HAP-1 (cell line): ENCODE measurements around the gene MFAP4.

ENCODE experiments used
- DNase-seq, 2 experiments: peaks; one replicate each; pipeline ENCODE4 v3.0.0-alpha.2; 2016 to 2020; ENCODE audit warnings: low spot score in 2 of 2
- H3K27me3 ChIP-seq: fragments of 250-450 bp; sonication (Bioruptor Pico); 2 replicates; pipeline ENCODE4 v1.5.1; 2020; ENCODE audit warnings: low read depth, mild to moderate bottlenecking, moderate library complexity
- H3K36me3 ChIP-seq: fragments of 250-450 bp; sonication (Bioruptor Pico); replicated peaks from 2 replicates; pipeline ENCODE4 v1.5.1; 2020; ENCODE audit warnings: mild to moderate bottlenecking
- H3K4me1 ChIP-seq: fragments of 250-450 bp; sonication (Bioruptor Pico); 2 replicates; pipeline ENCODE4 v1.5.1; 2020; ENCODE audit warnings: mild to moderate bottlenecking
- H3K4me3 ChIP-seq: fragments of 250-450 bp; sonication (Bioruptor Pico); 2 replicates; pipeline ENCODE4 v1.5.1; 2020; ENCODE audit warnings: mild to moderate bottlenecking, moderate library complexity
- H3K9me3 ChIP-seq: fragments of 250-450 bp; sonication (Bioruptor Pico); 2 replicates; pipeline ENCODE4 v1.5.1; 2020; ENCODE audit warnings: mild to moderate bottlenecking, moderate library complexity
- in situ Hi-C: fragments of 300-500 bp; cut with MboI; formaldehyde crosslinking; loops from 3 replicates; pipeline ENCODE4 v1.14.3; 2020; ENCODE audit warnings: low sequenced_read_pairs, inconsistent platforms, mixed read lengths

Gene MFAP4

DNA sequence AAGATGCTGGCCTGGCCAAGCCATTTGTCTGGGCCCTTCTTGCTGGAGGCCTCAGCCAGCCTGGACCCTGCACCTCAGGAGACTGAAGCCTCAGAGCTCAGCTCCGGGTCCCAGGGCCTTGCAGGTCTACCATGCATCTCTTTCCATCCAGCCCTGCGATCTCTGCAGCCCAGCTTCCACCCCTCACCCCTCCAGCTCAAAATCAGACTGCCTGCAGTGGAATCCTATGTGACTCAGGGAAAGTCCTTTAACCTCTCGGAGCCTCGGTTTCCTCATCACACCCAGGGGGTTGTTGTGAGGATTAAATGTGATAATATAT is 21.5 kb downstream of the MFAP4 start:
- Histone ChIP-seq H3K27me3 (no peaks in the 10 kb centered on the region), H3K4me3 (no peak overlapping the region), H3K4me1 (peaks cover 12% of the 10 kb centered on the region), H3K36me3 (no peaks in the 10 kb centered on the region), H3K9me3 (no peaks in the 10 kb centered on the region; the same call in 1 of the 2 replicates)
- no peak for DNase-seq
- in situ Hi-C loops, result no loop called here

DNA sequence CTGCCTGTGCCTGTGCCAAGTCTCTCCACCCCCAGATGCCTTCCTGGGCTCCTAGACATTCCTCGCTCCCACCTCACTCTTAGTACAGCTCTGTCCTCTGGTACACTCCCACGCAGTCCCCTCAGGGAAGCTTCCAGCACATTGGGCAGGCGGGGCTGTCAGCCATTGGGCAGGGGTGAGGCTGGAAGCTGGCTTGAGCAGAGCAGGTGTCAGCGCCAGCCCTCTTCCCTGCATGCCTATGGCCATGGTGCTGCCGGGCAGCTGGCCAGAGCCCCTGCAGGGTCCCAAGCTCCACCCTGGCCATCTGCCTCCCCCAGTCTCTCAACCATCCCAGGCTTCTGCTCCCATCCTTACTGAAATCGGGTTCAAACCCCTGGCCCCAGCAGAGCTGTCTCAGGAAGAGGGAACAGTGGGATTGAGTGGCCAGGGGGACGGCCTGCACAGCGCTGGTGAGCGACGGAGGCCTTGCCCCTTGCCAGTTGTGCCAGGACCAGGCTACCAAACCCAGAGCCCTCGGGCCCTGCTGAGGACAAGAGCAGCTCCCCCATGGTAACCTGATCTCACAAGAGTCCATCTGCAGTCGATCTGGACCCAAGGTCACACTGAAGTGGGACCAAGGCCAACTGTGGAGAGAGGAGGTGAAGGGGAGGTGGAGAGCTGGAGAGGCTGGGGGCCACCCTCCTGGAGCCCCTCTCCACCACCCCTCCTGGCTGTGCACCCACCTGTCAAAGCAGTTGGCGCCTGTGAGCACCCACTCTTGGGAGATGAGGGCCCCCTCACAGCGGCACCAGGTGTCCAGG is 22.1 kb downstream of the MFAP4 start:
- Histone ChIP-seq H3K36me3 (no peaks in the 10 kb centered on the region), H3K27me3 (no peaks in the 10 kb centered on the region), H3K4me1 (peaks cover 12% of the 10 kb centered on the region), H3K9me3 (no peaks in the 10 kb centered on the region; the same call in 1 of the 2 replicates), H3K4me3 (no peak overlapping the region)
- in situ Hi-C loops, result loop anchor here (5.0 kb wide), 3 partner anchors 82 to 397 kb away; no protein-coding TSS in a partner anchor
- no peak for DNase-seq

DNA sequence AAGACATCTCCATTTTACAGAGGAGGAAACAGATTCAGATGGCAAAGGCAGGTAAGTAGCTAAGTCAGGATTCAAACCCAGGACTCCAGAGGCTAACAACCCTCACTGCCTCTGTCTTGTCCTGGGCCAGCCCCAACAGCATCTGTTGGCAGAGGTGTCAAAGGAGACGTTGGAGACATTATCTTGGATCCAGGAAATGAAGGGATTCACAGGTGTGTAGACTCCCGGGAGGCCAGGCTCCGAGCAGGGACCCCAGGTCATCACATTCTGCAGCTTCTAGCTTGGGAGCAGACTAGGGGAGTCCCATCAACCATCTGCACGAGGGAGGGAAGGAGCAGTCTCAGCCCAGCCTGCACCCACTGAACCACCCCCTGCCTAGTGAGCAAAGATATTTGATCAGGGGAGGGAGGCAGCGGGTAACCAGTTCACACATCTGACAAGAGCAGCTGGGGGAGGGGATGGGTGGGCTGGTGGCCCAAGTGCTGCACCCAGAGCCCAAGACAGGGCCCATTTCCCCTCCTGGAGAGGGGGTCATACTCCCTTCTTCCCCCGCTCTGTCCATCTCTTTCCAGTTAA is 23.4 kb downstream of the MFAP4 start:
- H3K27me3 ChIP-seq, result no peaks in the 10 kb centered on the region
- H3K36me3 ChIP-seq, result no peaks in the 10 kb centered on the region; the same call in 1 of the 2 replicates
- H3K4me3 ChIP-seq, result no peak overlapping the region
- DNase-seq, result no peak
- no peaks in the 10 kb centered on the region; the same call in 1 of the 2 replicates for H3K9me3 ChIP-seq
- peaks cover 12% of the 10 kb centered on the region for H3K4me1 ChIP-seq
- in situ Hi-C loops, result loop anchor here (5.0 kb wide), 3 partner anchors 84 to 399 kb away; no protein-coding TSS in a partner anchor

DNA sequence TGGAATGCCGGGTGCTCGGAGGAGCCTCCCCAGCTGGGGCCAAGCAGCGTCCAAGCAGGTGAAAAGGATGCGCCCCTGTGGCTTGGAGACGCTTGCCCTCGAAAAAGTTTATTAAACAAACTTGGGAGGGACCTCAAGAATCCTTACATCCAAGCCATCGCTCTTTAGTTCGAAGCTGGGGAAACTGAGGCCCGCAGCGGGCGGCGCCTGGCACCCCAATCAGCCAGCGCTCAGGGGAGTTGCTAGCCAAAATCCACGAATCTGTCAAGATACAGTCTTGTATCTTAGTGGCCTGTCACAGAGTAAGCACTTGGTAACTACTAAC is 23.9 kb downstream of the MFAP4 start:
- no peaks in the 10 kb centered on the region; the same call in 1 of the 2 replicates for H3K9me3 ChIP-seq
- H3K27me3 ChIP-seq, result no peaks in the 10 kb centered on the region
- in situ Hi-C loops, result loop anchor here (5.0 kb wide), 3 partner anchors 84 to 399 kb away; no protein-coding TSS in a partner anchor
- no peak for DNase-seq
- H3K4me1 ChIP-seq, result peaks cover 12% of the 10 kb centered on the region
- peak overlapping the region; percentile 82 for H3K4me3 ChIP-seq
- no peaks in the 10 kb centered on the region; the same call in 1 of the 2 replicates for H3K36me3 ChIP-seq

DNA sequence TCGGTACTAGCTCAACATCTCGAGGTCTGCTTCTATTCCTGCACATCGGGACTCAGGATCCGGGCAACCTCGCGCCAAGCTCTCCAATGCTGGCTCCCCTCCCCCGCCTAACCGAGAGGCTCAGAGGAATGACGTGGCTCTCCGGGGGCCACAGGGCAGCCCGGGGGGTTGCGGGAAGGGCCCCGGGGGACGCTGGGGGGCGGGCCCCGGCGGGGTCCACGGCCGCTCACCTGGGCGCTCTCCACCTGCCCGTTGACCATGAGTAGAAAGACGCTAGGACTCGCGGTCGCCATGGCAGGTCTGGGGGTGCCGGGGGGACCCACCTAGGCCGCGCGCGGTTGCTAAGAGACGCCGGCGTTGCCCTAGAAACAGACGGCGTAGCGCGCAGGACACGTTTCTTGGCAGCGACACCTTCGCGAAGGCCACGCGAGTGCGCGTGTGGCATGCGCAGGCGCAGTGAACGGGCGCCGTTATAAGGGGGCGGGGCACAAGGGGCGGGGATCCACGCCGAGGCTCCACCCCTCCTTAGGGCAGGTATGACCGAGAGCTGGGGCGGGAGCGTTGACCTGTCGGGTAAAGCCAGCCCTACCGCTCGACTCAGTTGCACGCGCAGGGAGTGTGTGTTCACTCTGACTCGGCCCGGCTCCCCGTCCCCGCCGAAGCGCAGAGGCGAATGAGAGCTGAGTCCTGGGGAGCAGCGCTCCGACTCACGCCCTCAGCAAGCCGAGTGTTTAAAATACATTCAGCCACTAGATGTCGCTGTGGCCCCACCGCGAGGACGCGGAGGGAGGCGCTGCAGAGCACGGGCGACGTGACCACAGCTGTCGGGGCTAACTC is 24.5 kb downstream of the MFAP4 start, which contains the start of gene B9D1:
Gene B9D1, minus strand, starts transcription at position 447 of the 837 bp plus-strand sequence. Its CDS starts 154 bp downstream, at position 293.
- DNase-seq, result peak; percentile 72 to 91
- Histone ChIP-seq H3K9me3 (no peaks in the 10 kb centered on the region; the same call in 1 of the 2 replicates), H3K4me3 (peak within 1 kb of the TSS; percentile 82), H3K27me3 (no peaks in the 10 kb centered on the region), H3K36me3 (peaks cover under 1% of the 10 kb centered on the region; the same call in 1 of the 2 replicates), H3K4me1 (peaks cover 12% of the 10 kb centered on the region)
- in situ Hi-C loops, result loop anchor here (5.0 kb wide), 3 partner anchors 85 to 400 kb away; no protein-coding TSS in a partner anchor

DNA sequence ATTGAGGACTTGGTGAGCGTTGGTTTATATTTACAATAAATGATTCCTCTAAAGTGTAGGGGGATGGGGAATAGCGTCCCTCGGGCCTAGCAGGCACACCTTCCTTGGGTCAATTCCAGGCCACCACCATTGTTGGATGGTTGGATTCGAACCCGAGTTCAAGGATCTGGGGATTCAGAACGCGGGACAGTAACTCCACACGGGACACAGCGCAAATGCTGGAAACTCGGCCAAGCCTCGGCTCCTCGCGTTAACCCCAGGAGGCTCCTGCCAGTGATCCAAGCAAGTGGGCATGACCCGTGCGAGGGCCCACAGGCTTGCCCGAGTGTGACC is 25.1 kb downstream of the MFAP4 start:
- no peak for DNase-seq
- Histone ChIP-seq H3K27me3 (no peaks in the 10 kb centered on the region), H3K4me1 (peaks cover 12% of the 10 kb centered on the region), H3K36me3 (peaks cover 6% of the 10 kb centered on the region; the same call in 1 of the 2 replicates), H3K9me3 (no peaks in the 10 kb centered on the region; the same call in 1 of the 2 replicates), H3K4me3 (peak overlapping the region; percentile 82)
- in situ Hi-C loops, result loop anchor here (5.0 kb wide), 3 partner anchors 85 to 400 kb away; no protein-coding TSS in a partner anchor

DNA sequence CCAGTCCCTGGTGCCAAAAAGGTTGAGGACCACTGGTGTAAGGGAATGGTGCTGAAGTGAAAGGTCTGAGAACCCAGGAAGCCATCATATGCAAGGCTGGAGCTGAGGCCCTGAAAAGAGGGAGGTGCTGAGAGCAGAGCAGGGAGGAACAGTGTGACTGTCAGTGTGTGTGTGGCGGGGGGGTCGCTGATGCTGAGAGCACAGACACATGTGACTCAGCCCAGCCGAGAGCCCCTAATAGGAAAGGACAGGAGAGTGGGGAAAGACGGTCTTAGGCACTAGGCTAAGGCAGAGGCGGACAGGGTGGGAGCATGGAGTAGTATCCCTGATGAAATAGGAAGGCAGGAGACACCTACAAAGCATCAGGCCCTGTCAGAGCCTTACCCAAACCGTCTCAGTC is 25.7 kb downstream of the MFAP4 start:
- Histone ChIP-seq H3K4me1 (peaks cover 12% of the 10 kb centered on the region), H3K27me3 (no peaks in the 10 kb centered on the region), H3K4me3 (peak overlapping the region; percentile 82), H3K36me3 (peaks cover 11% of the 10 kb centered on the region; the same call in 1 of the 2 replicates), H3K9me3 (no peaks in the 10 kb centered on the region; the same call in 1 of the 2 replicates)
- in situ Hi-C loops, result loop anchor here (5.0 kb wide), 3 partner anchors 86 to 401 kb away; no protein-coding TSS in a partner anchor
- no peak for DNase-seq

DNA sequence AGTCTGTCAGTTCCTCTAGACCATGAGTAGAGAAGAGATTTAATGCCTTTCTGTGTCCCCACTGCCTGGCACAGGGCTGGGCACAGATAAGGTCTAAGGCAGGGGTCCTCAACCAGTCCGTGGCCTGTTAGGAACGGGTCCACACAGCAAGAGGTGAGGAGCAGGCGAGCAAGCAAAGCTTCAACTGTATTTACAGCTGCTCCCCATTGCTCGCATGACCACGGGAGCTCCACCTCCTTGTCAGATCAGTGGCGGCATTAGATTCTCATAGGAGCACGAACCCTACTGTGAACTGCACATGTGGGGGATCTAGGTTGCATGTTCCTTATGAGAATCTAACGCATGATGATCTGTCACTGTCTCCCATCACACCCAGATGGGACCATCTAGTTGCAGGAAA is 26.2 kb downstream of the MFAP4 start:
- H3K4me1 ChIP-seq, result peaks cover 12% of the 10 kb centered on the region
- no peaks in the 10 kb centered on the region for H3K27me3 ChIP-seq
- H3K4me3 ChIP-seq, result no peak overlapping the region
- no peaks in the 10 kb centered on the region; the same call in 1 of the 2 replicates for H3K9me3 ChIP-seq
- in situ Hi-C loops, result loop anchor here (5.0 kb wide), 3 partner anchors 87 to 402 kb away; no protein-coding TSS in a partner anchor
- peaks cover 11% of the 10 kb centered on the region; the same call in 1 of the 2 replicates for H3K36me3 ChIP-seq
- no peak for DNase-seq

DNA sequence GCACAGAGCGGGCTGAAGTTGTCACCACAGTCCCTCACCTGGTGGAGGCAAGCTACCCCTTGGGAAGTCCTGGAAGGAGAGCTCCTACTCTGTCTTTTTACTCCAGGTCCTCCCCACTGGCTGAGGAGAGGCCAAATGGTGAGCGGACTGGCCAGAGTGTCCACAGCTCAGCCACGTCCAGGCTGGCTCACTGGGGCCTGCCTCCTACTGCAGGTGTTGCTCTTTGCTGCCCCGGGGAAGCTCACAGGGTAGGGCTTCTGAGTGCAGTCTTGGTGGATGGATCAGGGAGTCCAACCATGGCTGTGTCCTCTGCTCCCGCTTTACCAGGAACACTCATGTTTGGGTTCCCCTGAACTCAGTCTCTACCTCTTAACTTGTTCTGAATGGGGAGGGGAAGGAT is 27.1 kb downstream of the MFAP4 start:
- Histone ChIP-seq H3K36me3 (peaks cover 11% of the 10 kb centered on the region; the same call in 1 of the 2 replicates), H3K27me3 (no peaks in the 10 kb centered on the region), H3K4me3 (no peak overlapping the region), H3K4me1 (peaks cover 12% of the 10 kb centered on the region), H3K9me3 (no peaks in the 10 kb centered on the region; the same call in 1 of the 2 replicates)
- in situ Hi-C loops, result loop anchor here (5.0 kb wide), 3 partner anchors 87 to 402 kb away; no protein-coding TSS in a partner anchor
- no peak for DNase-seq

DNA sequence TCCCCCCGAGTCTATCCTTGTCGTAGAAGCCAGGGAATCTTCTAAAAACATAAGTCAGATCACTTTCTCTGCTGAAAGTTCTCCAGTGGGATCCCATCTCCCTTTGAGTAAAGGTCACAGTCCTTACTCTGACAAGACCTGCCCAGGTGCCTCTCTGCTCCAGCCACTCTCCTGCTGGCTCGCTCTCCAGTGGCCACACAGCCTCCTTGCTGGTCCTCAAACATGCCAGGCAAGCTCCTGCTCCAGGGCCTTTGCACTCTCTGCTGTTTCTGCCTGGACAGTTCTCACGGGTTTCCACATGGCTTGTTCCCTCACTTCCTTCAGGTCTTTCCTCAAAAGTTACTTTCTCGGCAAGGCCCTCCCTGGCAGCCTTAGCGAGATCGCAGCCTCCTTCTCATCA is 27.8 kb downstream of the MFAP4 start:
- in situ Hi-C loops, result no loop called here
- no peaks in the 10 kb centered on the region; the same call in 1 of the 2 replicates for H3K9me3 ChIP-seq
- no peak overlapping the region for H3K4me3 ChIP-seq
- no peak for DNase-seq
- H3K27me3 ChIP-seq, result no peaks in the 10 kb centered on the region
- peaks cover 11% of the 10 kb centered on the region; the same call in 1 of the 2 replicates for H3K36me3 ChIP-seq
- H3K4me1 ChIP-seq, result peaks cover 12% of the 10 kb centered on the region

DNA sequence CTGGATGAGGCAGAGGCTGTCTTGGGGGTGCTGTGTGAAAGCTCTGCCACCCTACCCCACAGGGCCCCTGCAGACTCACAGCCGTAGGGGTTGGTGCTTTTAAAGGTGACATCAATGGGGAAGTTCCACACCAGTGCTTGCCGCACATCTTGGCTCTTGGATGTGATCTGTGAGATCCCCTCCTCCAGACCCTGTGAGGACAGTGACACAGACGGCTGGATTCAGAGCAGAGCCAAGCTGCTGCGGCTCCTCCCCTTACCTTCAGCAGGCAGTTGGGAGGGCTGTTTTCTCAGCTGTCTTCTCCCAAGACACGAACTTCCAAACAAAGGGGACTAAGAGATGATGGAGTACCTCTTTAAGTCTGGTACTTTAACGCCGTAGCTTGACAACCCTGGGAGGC is 29.2 kb downstream of the MFAP4 start:
- DNase-seq, result no peak
- Histone ChIP-seq H3K27me3 (no peaks in the 10 kb centered on the region), H3K4me1 (peaks cover 7% of the 10 kb centered on the region), H3K36me3 (peaks cover 11% of the 10 kb centered on the region; the same call in 1 of the 2 replicates), H3K4me3 (no peak overlapping the region), H3K9me3 (no peaks in the 10 kb centered on the region; the same call in 1 of the 2 replicates)
- in situ Hi-C loops, result no loop called here

DNA sequence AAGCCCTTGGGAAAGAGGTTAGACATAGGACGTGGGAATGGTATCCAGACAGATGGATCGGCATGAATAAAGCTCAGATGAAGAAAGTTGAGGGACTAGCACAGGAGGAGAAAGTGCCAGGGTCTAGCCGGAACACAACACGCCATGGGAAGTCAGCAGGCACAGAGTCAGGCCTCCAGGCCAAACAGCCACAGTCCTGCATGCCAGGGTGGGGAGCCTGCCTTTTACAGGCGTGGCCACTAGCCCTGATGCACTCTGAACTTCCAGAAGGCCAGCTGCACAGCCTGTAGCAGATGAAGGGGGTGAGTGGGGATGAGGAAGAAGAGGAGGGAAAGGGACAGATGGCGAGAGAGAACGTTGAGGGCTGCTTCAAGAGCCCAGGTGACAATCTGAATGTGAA is 29.6 kb downstream of the MFAP4 start:
- in situ Hi-C loops, result no loop called here
- peaks cover 7% of the 10 kb centered on the region for H3K4me1 ChIP-seq
- peaks cover 11% of the 10 kb centered on the region; the same call in 1 of the 2 replicates for H3K36me3 ChIP-seq
- no peaks in the 10 kb centered on the region for H3K27me3 ChIP-seq
- no peaks in the 10 kb centered on the region; the same call in 1 of the 2 replicates for H3K9me3 ChIP-seq
- no peak for DNase-seq
- H3K4me3 ChIP-seq, result no peak overlapping the region

DNA sequence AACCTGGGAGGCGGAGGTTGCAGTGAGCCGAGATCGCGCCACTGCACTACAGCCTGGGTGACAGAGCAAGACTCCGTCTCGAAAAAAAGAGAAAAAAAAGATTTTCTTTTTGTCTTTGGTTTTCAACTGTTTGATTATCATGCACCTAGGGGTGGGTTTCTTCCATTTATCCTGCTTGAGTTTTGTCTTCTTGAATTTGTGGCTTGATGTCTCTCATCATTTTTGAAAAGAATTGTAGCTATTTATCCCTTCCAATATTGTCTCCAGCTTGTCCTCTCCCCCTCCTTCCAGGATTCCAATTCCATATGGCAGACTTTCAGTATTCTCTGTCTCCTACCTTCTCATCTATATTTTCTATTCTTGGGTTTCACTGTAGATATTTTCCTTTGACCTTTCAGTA is 32.2 kb downstream of the MFAP4 start:
- Histone ChIP-seq H3K4me3 (no peak overlapping the region), H3K4me1 (no peaks in the 10 kb centered on the region; the same call in 1 of the 2 replicates), H3K27me3 (no peaks in the 10 kb centered on the region), H3K36me3 (peaks cover 11% of the 10 kb centered on the region; the same call in 1 of the 2 replicates), H3K9me3 (no peaks in the 10 kb centered on the region)
- in situ Hi-C loops, result no loop called here
- DNase-seq, result no peak
